ENCODE results near the gene TMEM86B.

- TF ChIP-seq CTCF (IDR thresholded peaks at IDR 0.05) (no peak), EP300 (IDR thresholded peaks at IDR 0.05; ENCODE audit: low read depth) (no peak), POLR2A (IDR thresholded peaks at IDR 0.05) (no peak)
Observed at GRCh38 chr19:55270172-55270942, 41.8 kb upstream of the TMEM86B start.

Measured in transverse colon (tissue), 3 donors.